Lower lobe of right lung (tissue), 2 donors: ENCODE measurements around the gene ADAMTS12. TPM values are rescaled to one million over a fixed set of nuclear protein-coding genes. Genes with fewer than 3 reads are reported as not detected.

Experiments
- ATAC-seq, 2 donors: fragments of 200-7000 bp; cut with Tn5 transposase; one replicate each; pipeline ENCODE4 v1.9.1; 2020 to 2022; ENCODE audit warnings: mild to moderate bottlenecking in 2 of 2, moderate library complexity in 2 of 2
- DNase-seq: peaks from one replicate; pipeline ENCODE4 v3.0.0-alpha.2; 2020
- H3K27ac ChIP-seq: fragments of 200-600 bp; one replicate; pipeline ENCODE4 v1.8.0; 2022
- H3K27me3 ChIP-seq: fragments of 200-600 bp; one replicate; pipeline ENCODE4 v1.8.0; 2022; ENCODE audit warnings: low read depth
- H3K36me3 ChIP-seq: fragments of 200-600 bp; one replicate; pipeline ENCODE4 v1.8.0; 2022; ENCODE audit warnings: mild to moderate bottlenecking
- H3K4me1 ChIP-seq: fragments of 200-600 bp; one replicate; pipeline ENCODE4 v1.8.0; 2022
- H3K4me3 ChIP-seq: fragments of 200-600 bp; one replicate; pipeline ENCODE4 v1.8.0; 2022; ENCODE audit warnings: mild to moderate bottlenecking
- H3K9me3 ChIP-seq: fragments of 200-600 bp; one replicate; pipeline ENCODE4 v1.8.0; 2022
- intact Hi-C: fragments of 100-400 bp; cut with DNase I; formaldehyde crosslinking; loops from one replicate; pipeline ENCODE4 v1.11.0; 2022
- total RNA-seq: library from RNA; stranded (reverse); fragmentation: NEBNext Ultra II Directional; extraction: Animal tissue kit (Norgen Biotek cat#: 25700); gene quantifications from one replicate; pipeline ENCODE4 v1.2.1, GENCODE V29; 2021
- TF ChIP-seq, protein P1 (sequence below): fragments of 200-600 bp; IDR thresholded peaks from one replicate; pipeline ENCODE4 v1.8.0; 2022; ENCODE audit warnings: antibody characterized with exemption, mild to moderate bottlenecking
- donor health status: DM: no; HTN: yes; CAD: no; lungs with severe emphysema.

ADAMTS12 gene
- total RNA-seq, 1 donor from 2014 or later = 7.6 TPM

DNA sequence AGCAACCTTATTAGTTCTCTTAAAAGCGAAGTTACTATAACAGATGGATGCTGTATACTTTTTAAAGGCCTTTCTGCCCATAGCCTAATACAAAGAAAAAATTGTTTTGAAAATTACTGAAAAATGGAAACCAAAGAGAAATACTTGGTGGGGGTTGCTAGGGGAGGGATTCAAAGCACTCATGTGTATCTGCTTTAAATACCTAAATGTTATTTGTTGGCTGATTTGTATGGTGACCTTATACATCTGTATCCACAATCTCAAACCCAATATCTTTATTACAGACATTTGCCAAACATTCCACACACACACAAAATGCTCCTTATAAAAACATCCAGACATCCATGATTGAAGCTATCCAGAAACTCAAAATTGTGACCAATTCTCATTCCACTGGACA is 172.0 kb downstream of the ADAMTS12 start:
- Histone ChIP-seq H3K27ac (no peak overlapping the region), H3K27me3 (no peaks in the 10 kb centered on the region), H3K36me3 (no peaks in the 10 kb centered on the region), H3K4me3 (no peak overlapping the region), H3K9me3 (no peaks in the 10 kb centered on the region), H3K4me1 (no peaks in the 10 kb centered on the region)
- intact Hi-C loops = no loop called here
- TF ChIP-seq, protein P1, sequence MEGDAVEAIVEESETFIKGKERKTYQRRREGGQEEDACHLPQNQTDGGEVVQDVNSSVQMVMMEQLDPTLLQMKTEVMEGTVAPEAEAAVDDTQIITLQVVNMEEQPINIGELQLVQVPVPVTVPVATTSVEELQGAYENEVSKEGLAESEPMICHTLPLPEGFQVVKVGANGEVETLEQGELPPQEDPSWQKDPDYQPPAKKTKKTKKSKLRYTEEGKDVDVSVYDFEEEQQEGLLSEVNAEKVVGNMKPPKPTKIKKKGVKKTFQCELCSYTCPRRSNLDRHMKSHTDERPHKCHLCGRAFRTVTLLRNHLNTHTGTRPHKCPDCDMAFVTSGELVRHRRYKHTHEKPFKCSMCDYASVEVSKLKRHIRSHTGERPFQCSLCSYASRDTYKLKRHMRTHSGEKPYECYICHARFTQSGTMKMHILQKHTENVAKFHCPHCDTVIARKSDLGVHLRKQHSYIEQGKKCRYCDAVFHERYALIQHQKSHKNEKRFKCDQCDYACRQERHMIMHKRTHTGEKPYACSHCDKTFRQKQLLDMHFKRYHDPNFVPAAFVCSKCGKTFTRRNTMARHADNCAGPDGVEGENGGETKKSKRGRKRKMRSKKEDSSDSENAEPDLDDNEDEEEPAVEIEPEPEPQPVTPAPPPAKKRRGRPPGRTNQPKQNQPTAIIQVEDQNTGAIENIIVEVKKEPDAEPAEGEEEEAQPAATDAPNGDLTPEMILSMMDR = no peak
- ATAC-seq (no peak), DNase-seq (no peak)

DNA sequence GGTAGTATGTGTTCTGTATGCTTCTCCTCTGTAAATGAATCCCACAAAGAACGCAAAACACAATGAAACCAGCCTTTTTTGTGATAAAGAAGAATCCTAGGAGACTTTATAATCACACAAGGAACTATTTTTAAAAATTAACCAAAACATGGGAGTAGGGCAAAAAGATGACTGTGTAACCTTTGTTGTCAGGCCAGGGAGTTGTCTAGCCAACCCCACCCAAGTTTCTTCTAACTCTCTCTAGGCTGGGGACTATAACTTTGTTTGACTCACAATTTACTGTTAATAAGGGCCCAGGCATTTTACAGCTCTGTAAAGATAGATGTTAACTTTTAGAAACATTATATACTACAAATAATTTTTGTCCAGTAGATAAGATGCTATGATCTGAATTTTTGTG is 176.1 kb downstream of the ADAMTS12 start:
- no peaks in the 10 kb centered on the region for H3K36me3 ChIP-seq
- no peak for DNase-seq
- no peak overlapping the region for H3K27ac ChIP-seq
- TF ChIP-seq, protein P1 = no peak
- no peaks in the 10 kb centered on the region for H3K27me3 ChIP-seq
- no peak overlapping the region for H3K4me3 ChIP-seq
- no peaks in the 10 kb centered on the region for H3K9me3 ChIP-seq
- intact Hi-C loops = no loop called here
- no peak for ATAC-seq
- H3K4me1 ChIP-seq = no peaks in the 10 kb centered on the region

DNA sequence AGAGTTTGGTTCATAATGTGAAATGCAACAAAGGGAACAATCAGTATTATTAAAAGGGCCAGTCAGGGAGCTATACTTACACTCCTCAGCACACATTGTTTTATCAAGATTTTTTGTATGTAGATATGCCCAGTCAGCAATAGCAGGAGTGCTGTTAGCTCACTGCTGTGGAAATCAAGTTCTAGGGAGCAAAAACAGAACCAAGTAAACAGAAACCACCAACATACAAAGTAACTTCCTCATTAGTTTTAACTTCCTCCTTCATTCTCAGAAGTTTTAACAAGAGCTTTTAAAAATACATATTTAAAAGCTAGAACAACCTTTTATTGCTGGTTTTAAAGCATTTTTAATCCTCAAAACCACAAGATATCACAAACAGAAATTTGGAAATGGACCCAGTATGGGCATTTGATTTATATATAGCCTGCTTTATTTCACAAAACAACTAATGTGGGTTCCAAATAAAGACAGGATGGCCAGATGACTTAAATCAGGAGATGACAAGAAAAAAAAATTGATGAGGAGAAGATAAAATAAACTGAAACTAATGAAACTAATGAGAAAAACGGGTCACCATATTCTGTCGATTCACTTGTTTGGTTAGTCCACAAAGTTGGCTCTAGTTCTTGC is 178.5 kb downstream of the ADAMTS12 start:
- Histone ChIP-seq H3K4me3 (no peak overlapping the region), H3K9me3 (no peaks in the 10 kb centered on the region), H3K27me3 (no peaks in the 10 kb centered on the region), H3K27ac (peak overlapping the region; percentile 6), H3K4me1 (no peaks in the 10 kb centered on the region), H3K36me3 (no peaks in the 10 kb centered on the region)
- intact Hi-C loops = no loop called here
- DNase-seq = no peak
- TF ChIP-seq, protein P1 = no peak
- peak; percentile 45 to 68 for ATAC-seq

DNA sequence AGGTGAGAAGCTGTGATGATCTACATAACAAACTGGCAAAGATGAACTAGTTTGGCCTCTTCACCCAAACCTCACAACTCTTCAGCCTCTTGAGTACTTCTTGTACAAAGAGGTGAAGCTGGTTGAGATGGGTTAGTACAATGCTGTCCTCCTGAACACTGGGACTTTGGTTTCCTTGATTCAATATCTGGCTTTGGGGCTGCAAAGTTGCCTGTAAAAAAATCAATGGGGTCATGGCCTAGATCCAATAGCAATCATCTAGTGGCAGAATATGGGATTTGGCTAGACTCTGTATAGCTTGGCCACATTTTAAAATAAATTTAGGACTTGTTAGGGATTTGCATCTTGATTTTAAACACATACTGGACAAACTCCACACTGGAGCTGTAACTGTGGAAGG is 179.1 kb downstream of the ADAMTS12 start:
- Histone ChIP-seq H3K9me3 (no peaks in the 10 kb centered on the region), H3K4me1 (no peaks in the 10 kb centered on the region), H3K4me3 (no peak overlapping the region), H3K27me3 (no peaks in the 10 kb centered on the region), H3K36me3 (no peaks in the 10 kb centered on the region), H3K27ac (no peak overlapping the region)
- DNase-seq (no peak), ATAC-seq (no peak)
- TF ChIP-seq, protein P1 = no peak
- intact Hi-C loops = no loop called here

DNA sequence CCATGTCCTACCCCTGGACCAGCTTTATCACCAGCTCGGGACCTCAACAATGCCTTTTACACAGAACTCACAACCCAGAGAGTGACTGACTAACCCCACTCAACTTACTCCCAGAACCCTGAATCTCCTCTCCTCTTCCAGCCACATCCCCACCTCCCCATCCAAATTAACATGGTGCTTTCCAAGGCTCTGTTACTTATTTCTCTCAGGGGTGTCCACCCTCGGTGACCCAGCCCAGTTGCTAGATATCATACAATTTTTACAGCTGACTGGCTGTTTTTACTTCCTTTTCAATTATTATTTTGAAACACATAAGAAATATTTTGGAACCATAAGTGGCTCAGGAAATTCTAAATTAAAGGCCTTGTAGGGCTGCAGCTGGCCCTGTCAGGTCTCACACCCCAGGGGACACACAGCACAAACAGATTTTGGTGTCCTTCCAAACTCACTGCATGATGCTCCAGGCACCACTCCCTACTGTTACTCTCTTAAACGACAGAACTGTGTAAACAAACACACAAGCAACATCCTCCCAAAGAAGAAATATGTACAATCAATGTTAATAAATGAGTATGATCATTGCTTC is 180.6 kb downstream of the ADAMTS12 start:
- TF ChIP-seq, protein P1 = no peak
- peaks cover 7% of the 10 kb centered on the region for H3K9me3 ChIP-seq
- intact Hi-C loops = no loop called here
- no peaks in the 10 kb centered on the region for H3K36me3 ChIP-seq
- no peak overlapping the region for H3K4me3 ChIP-seq
- ATAC-seq (no peak), DNase-seq (no peak)
- no peaks in the 10 kb centered on the region for H3K27me3 ChIP-seq
- no peaks in the 10 kb centered on the region for H3K4me1 ChIP-seq
- H3K27ac ChIP-seq = no peak overlapping the region
